B cell (primary cell): ENCODE data around the gene ATP8A1.

Source experiments
- EZH2 ChIP-seq: IDR thresholded peaks from 2 replicates; pipeline ENCODE4 v1.6.1; 2012; ENCODE audit warnings: borderline replicate concordance, low read depth, mild to moderate bottlenecking, moderate library complexity, low read length; ENCODE audit not compliant: insufficient read depth, poor library complexity, severe bottlenecking
- TF ChIP-seq, protein P1 (sequence below): fragments of 200-600 bp; IDR thresholded peaks from one replicate; pipeline ENCODE4 v1.8.0; 2022; ENCODE audit warnings: antibody characterized with exemption, mild to moderate bottlenecking

DNA sequence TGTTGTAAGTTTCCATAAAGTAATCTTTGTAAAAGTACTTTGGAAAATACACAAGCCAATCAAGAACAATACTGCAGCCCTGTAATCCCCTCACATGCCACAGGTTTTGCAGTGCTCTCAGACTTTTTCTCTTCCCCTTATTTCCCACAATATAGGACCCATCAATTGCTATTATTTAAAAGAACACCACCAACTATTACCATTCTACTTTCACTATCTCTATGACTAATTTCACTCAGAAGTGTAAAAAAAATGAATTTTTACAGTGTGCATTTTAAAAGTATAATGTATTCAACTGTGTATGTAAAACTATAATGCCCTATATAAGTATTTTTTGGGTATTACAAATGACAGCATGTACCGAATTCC is 1.7 kb downstream of the ATP8A1 start:
- TF ChIP-seq, protein P1, sequence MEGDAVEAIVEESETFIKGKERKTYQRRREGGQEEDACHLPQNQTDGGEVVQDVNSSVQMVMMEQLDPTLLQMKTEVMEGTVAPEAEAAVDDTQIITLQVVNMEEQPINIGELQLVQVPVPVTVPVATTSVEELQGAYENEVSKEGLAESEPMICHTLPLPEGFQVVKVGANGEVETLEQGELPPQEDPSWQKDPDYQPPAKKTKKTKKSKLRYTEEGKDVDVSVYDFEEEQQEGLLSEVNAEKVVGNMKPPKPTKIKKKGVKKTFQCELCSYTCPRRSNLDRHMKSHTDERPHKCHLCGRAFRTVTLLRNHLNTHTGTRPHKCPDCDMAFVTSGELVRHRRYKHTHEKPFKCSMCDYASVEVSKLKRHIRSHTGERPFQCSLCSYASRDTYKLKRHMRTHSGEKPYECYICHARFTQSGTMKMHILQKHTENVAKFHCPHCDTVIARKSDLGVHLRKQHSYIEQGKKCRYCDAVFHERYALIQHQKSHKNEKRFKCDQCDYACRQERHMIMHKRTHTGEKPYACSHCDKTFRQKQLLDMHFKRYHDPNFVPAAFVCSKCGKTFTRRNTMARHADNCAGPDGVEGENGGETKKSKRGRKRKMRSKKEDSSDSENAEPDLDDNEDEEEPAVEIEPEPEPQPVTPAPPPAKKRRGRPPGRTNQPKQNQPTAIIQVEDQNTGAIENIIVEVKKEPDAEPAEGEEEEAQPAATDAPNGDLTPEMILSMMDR = no peak
- no peak for TF ChIP-seq EZH2
